ENCODE results near the gene ZCCHC14. TPM values are rescaled to one million over a fixed set of nuclear protein-coding genes. Genes with fewer than 3 reads are reported as not detected.
"Not testable (repeated sequence)": the region's sequence is repeated elsewhere in the genome, so short reads cannot be mapped to it uniquely, and the experiment has no call there.

The ZCCHC14 gene
- total RNA-seq, 4 donors from 2014 or later, result 8.9 to 20.5 (median 10.8) TPM

- TF ChIP-seq, protein P1, sequence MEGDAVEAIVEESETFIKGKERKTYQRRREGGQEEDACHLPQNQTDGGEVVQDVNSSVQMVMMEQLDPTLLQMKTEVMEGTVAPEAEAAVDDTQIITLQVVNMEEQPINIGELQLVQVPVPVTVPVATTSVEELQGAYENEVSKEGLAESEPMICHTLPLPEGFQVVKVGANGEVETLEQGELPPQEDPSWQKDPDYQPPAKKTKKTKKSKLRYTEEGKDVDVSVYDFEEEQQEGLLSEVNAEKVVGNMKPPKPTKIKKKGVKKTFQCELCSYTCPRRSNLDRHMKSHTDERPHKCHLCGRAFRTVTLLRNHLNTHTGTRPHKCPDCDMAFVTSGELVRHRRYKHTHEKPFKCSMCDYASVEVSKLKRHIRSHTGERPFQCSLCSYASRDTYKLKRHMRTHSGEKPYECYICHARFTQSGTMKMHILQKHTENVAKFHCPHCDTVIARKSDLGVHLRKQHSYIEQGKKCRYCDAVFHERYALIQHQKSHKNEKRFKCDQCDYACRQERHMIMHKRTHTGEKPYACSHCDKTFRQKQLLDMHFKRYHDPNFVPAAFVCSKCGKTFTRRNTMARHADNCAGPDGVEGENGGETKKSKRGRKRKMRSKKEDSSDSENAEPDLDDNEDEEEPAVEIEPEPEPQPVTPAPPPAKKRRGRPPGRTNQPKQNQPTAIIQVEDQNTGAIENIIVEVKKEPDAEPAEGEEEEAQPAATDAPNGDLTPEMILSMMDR (IDR thresholded peaks at IDR 0.05), result no peak
- no peak for ATAC-seq (ENCODE audit: low FRiP score)
- DNase-seq (ENCODE audit: low spot score), result no peak
Measured at GRCh38 chr16:87507351-87508069, 14.7 kb upstream of the ZCCHC14 start.

DNA sequence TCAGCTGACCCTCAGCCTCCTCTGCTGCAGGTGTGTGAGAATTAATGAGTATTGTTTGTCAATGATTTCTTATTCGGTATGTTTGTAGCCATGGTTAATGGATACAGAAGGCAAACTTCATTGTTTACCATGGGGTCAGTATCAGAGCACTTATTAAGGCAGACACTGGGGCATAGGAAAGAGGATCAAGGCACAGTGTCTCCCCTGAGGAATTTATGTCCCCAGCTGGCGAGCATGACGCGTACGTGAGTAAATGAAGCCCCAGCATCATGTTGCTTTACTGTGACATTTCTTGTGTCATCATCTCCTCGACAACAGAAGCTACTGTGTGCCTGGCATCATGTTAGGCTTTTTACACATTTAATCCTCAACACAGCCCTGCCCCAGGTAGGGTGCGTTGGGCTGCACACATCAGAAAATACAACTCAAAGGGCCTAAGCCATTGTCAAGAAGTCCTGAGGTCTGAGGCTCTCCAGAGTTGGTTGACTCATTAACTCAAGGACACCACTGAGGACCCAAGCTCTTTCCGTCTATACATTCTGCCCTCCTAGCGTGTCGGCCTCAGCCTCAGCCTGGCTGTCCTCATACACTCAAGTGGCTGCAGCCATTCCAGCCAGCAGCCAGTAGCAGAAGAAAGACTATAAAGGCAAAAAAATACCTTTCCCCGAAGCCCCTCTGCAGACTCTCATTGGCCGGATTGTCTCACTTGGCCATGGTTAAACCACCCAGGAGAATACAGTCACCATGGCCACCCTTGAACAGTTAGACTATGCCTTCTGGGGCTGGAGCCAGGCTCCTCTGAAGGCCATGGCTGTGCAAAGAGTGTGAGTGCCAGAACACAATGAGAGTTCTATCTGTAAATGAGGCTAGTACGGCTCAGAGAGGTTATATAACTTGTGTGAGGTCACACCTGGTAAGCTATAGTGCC lies 13.9 kb upstream of the ZCCHC14 start:
- ATAC-seq (ENCODE audit: low FRiP score) (no peak), DNase-seq (ENCODE audit: low spot score) (no peak)
- TF ChIP-seq, protein P1 (IDR thresholded peaks at IDR 0.05), result no peak

- no peak for DNase-seq (ENCODE audit: low spot score)
Measured at GRCh38 chr16:87505834-87506233, 13.0 kb upstream of the ZCCHC14 start.

DNA sequence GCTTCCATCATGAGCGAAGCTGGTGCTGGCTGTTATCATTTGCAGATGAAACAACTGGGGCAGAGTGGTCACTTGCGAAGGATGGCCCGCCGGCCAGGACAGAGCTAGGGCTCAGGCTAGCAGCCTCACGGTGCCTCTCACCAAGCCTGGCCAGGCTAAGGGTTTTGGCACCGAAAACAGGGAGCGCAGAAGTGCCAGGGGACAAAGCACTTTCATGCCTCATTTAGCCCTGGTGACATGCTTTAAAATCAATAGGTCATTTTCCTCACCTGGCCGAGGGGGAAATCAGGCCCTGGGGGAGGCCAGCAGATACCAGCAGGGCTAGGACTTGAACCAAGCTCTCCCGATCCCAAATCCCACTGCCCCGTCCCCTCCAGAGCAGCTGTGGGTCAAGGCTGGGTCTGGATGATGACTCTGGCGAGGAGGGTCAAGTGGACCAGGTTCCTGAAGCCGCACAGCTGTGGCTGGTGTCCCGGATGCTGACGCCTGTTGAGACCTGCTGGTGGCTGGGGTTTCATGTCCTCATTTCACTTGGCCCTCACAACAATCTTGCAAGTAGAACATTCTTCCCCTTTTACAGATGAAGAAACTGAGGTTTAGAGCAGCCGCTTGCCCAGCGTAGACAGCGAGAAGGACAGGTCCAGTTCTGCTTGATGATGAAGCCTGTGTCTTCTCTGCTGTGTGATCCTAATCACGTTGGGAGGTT lies 10.6 kb upstream of the ZCCHC14 start:
- not testable (repeated sequence) for ATAC-seq (ENCODE audit: low FRiP score); DNase-seq (ENCODE audit: low spot score)

More at GRCh38 chr16:87505834-87506233, 13.0 kb upstream of the ZCCHC14 start:
- TF ChIP-seq, protein P1 (IDR thresholded peaks at IDR 0.05), result no peak
- no peak for ATAC-seq (ENCODE audit: low FRiP score)

DNA sequence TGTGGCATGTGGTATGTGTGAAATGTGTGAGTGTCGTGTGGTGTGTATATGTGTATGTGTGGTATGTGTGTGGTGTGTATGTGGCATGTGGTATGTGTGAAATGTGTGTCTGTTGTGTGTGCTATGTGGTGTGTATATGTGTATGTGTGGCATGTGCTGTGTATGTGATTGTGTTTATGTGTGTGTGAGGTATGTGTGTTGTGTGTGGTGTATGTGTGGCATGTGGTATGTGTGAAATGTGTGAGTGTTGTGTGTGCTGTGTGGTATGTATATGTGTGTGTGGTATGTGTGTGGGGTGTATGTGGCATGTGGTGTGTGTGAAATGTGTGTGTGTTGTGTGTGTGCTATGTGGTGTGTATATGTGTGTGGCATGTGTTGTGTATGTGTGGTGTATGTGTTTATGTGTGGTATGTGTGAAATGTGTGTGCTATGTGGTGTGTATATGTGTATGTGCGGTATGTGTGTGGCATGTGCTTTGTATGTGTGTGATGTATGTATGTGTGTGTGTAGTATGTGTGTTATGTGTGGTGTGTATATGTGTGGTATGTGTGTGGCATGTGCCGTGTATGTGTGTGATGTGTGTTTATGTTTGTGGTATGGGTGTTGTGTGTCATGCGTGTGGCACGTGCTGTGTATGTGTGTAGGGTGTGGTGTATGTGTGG lies 9.6 kb upstream of the ZCCHC14 start:
- ATAC-seq (ENCODE audit: low FRiP score), result no peak
- TF ChIP-seq, protein P1 (IDR thresholded peaks at IDR 0.05), result no peak

DNA sequence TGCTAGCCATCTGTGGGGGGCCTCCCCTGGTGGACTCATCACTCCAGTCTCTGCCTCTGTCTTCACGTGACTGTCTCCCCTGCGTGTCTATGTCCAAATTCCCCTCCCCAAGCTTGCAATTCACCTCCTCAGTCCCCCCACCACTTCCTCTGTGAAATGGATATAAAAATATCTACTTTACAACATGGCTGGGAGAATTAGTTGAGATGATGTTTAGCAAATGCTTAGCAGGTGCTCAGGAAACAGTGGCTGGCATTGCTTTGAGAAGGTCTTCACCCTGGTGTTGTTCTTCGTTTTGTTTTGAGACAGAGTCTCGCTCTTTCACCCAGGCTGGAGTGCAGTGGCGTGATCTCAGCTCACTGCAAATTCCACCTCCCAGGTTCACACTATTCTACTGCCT lies 8.3 kb upstream of the ZCCHC14 start:
- DNase-seq (ENCODE audit: low spot score) (no peak), ATAC-seq (ENCODE audit: low FRiP score) (no peak)
- TF ChIP-seq, protein P1 (IDR thresholded peaks at IDR 0.05), result no peak

More for the DNA sequence above, 9.6 kb upstream of the ZCCHC14 start:
- no peak for DNase-seq (ENCODE audit: low spot score)

GRCh38 chr16:87499189-87499486 lies 6.3 kb upstream of the ZCCHC14 start:
- ATAC-seq (ENCODE audit: low FRiP score) (no peak), DNase-seq (ENCODE audit: low spot score) (no peak)
- TF ChIP-seq, protein P1 (IDR thresholded peaks at IDR 0.05), result no peak

Measured in omental fat pad (tissue), 4 donors.